ENCODE measurements around the gene UBE2D1. TPM values are rescaled to one million over a fixed set of nuclear protein-coding genes. Genes with fewer than 3 reads are reported as not detected.

UBE2D1 gene
- total and polyA plus RNA-seq, 2 donors (not counting 3 experiments of a cell fraction or from before 2014, with no cell fraction given), result 13.5 to 14.5 TPM

- no peak for TF ChIP-seq MYC (IDR thresholded peaks at IDR 0.05; ENCODE audit: low read depth, low read length)
- TF ChIP-seq JUN (IDR thresholded peaks at IDR 0.05; ENCODE audit: borderline replicate concordance, insufficient read depth, insufficient read length, low read depth), result no peak
- TF ChIP-seq POLR2AphosphoS5 (IDR thresholded peaks at IDR 0.05; ENCODE audit: insufficient read depth, low read depth, low read length), result no peak
- no peak for TF ChIP-seq EZH2 (IDR thresholded peaks at IDR 0.05; ENCODE audit: borderline replicate concordance, low read depth, low read length, severe bottlenecking)
- TF ChIP-seq GATA2 (IDR thresholded peaks at IDR 0.05; ENCODE audit: insufficient read depth, insufficient read length, low read depth, low read length), result no peak
- TF ChIP-seq MAX (IDR thresholded peaks at IDR 0.05; ENCODE audit: insufficient read depth, insufficient read length), result no peak
- TF ChIP-seq POLR2A (IDR thresholded peaks at IDR 0.05; ENCODE audit: low read depth, low read length), result no peak
- TF ChIP-seq CTCF (IDR thresholded peaks at IDR 0.05; ENCODE audit: extremely low read depth in 1 of 2, insufficient read depth in 1 of 2, low read depth in 1 of 2, low read length in 2 of 2), result no peak
- TF ChIP-seq FOS (IDR thresholded peaks at IDR 0.05; ENCODE audit: borderline replicate concordance, insufficient read depth, low read length), result no peak
- dilution Hi-C loops (cut with MboI; ENCODE audit: extremely low pct_ligation_motif_present, low sequenced_read_pairs) (no loop called here), intact Hi-C loops (cut with micrococcal nuclease) (no loop called here)
- H3K4me3 ChIP-seq (replicated peaks in 1 of 3; ENCODE audit: insufficient read depth in 1 of 3, low read depth in 1 of 3, low read length in 3 of 3), result peak overlapping the region in 1 of 3 experiments; percentile 73
- no peaks in the 10 kb centered on the region for H3K9me1 ChIP-seq (replicated peaks; ENCODE audit: control insufficient read depth, extremely low read depth, insufficient read depth, low read length)
- no peaks in the 10 kb centered on the region for H3K36me3 ChIP-seq (ENCODE audit: control insufficient read depth in 2 of 2, extremely low read depth in 1 of 2, insufficient read depth in 2 of 2, low read length in 2 of 2)
- peaks cover 9 to 10% of the 10 kb centered on the region in 2 experiments for H3K27me3 ChIP-seq (ENCODE audit: control insufficient read depth in 2 of 2, insufficient read depth in 2 of 2, low read length in 2 of 2)
- TSS peak; percentile 39 for BruUV-seq (replicated peaks)
- POLR2A ChIA-PET, result interaction anchor here (1.4 kb wide), 2 partner anchors 49 to 68 kb away, joined by 6 read pairs; partner anchors contain the start of genes CISD1, IPMK and TFAM
- H2AFZ ChIP-seq (ENCODE audit: low read depth, low read length), result no peak overlapping the region
- H3K9me3 ChIP-seq (replicated peaks; ENCODE audit: control insufficient read depth, insufficient read depth, low read length), result no peaks in the 10 kb centered on the region
- CTCF ChIA-PET, result no interaction called here
- no peak overlapping the region for H3K27ac ChIP-seq (ENCODE audit: insufficient read depth, low read depth, low read length)
- H3K9ac ChIP-seq (replicated peaks; ENCODE audit: extremely low read depth, insufficient read depth, low read length), result no peak overlapping the region
- H3K4me2 ChIP-seq (ENCODE audit: insufficient read depth, low read length), result peak overlapping the region; percentile 87
- DNase-seq (ENCODE audit: low read depth, low spot score) (no peak), FAIRE-seq (no peak)
- peaks cover 41% of the 10 kb centered on the region for H3K79me2 ChIP-seq (ENCODE audit: control insufficient read depth, insufficient read depth, low read length)
- H4K20me1 ChIP-seq (replicated peaks; ENCODE audit: control insufficient read depth, extremely low read depth, insufficient read depth, low read length), result peaks cover 3% of the 10 kb centered on the region
- peaks cover 5% of the 10 kb centered on the region for H3K4me1 ChIP-seq (ENCODE audit: control insufficient read depth, extremely low read depth, insufficient read depth, low read length)
Measured at GRCh38 chr10:58336242-58336641, 1.4 kb downstream of the UBE2D1 start.
